GM19395 (cell line): ENCODE results near the gene COX18.

Source experiments
- ATAC-seq: cut with Tn5 transposase; IDR thresholded peaks from one replicate; pipeline ENCODE4 v1.9.1; 2021; ENCODE audit warnings: mild to moderate bottlenecking, moderate library complexity; ENCODE audit not compliant: unreplicated experiment

COX18 gene, protein sequence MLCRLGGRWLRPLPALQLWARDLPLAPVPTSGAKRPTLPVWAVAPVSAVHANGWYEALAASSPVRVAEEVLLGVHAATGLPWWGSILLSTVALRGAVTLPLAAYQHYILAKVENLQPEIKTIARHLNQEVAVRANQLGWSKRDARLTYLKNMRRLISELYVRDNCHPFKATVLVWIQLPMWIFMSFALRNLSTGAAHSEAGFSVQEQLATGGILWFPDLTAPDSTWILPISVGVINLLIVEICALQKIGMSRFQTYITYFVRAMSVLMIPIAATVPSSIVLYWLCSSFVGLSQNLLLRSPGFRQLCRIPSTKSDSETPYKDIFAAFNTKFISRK

DNA sequence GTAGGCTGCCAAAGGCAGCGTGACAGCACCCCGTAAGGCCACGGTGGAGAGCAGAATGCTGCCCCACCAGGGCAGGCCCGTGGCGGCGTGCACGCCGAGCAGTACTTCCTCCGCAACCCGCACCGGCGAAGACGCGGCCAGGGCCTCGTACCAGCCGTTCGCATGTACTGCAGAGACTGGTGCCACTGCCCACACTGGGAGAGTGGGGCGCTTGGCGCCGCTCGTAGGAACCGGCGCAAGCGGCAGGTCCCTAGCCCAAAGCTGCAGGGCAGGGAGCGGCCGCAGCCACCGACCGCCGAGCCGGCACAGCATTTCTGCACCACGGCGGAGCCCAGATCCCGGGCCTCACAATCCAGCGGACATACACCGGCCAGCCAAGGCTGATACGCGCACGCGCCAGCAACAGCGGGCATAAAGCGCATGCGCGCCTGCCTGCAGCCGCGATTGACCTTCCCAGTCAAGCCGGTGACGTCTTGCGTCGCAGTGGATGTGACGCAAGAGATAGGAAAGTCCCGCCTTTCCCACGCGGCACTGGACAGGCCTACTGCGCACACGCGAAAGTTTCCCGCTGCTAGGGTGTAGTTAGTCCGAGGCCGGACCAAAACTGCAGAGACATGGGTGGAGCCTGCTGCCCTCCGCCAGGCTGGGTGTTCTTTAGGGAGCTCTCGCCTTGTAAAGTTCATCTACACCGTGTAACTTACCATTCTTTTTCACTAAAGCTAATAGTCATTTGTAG, at the start of gene COX18:
COX18 (minus strand) TSS at position 379 of the 736 bp plus-strand sequence; CDS start at position 312, 67 bp downstream.
- ATAC-seq, result peak; percentile 84

DNA sequence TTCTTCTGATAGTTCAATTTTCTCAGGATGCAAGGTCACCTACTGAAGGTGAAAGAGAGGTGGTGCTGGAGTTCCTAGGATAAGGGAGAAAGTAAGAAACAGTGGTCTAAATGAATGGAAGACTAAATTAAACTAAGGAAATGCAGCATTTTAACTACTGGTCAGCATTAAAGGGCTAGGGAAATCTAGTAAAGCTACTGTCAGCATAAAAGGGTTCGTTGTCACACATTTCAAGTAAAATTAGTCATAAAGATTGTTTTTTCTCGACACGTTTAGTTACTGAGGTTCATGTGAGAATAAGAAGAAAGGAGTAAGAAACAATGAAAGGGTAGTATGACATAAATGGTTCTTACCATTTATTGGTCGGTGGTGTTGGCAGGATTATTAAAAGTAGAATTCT, 40.0 kb upstream of the COX18 start:
- ATAC-seq, result no peak

DNA sequence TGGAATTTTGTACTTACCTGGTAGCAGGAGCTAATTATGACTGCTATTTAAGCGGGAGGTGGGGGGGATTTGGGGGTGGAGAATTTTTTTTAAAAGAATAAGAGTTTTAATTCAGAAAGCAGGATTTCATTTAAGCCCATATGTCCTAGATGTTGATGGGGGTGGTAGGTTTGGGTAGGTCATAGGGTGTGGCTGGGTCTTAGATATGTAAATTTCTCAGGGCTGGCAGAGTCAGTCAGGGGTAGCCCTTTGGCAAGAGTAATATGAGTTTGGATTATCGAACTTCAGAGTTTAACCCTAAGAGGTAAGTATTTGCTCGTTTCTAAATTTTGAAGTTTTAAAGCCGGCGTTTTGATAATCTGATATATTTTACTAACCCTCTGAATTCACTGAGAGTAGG, 35.2 kb upstream of the COX18 start:
- no peak for ATAC-seq

DNA sequence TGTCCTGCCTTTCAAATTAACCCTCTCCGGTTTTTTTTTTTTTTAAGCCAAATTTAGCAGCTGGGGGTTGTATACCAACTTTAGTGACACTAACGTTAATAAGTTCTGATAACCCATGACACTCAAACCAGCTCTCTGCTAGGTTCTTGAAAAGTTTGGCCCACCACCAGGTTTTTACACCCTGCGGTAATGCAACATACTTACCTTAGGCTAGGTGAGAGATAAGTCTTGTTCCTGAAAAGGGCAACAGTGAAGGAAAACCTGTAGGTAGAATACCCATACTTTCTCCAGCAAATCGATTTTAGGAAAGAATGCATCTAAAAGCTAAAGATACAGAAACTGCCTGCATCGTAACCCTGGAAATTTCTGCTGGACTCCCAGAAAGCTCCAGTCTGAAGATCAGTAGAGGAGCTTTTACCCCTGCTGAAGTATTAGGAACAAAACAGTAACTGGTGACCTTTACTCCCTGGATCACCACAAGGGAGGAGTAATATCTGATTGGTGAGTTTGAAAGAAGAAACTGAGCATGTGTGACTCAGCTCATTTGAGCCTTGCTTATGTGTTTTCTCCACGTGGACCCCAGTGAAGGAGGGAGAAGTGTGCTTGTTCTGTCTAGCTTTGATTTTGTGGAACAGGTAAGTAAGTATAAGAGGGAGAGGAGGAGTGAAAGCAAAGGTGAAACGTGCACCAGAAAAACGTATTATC, 34.4 kb upstream of the COX18 start:
- no peak for ATAC-seq

DNA sequence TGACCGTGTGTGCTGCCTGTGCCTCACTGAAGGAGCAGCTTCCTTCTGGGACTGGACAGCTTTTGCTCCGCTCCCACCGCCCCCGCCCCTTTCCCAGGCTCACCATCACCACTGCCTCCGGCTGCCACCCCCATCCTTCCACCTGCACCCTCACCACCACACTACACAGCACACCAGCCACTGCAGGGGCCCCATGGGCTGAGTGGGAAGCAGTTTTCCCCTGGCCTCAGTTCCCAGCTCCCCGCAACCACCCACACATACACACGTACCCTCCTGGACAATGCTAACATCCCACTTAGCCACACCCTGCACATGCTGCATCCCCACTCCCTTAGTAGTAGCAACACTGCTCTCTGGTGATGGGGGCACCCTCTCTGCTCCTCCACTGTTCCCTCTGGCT, 29.6 kb upstream of the COX18 start:
- ATAC-seq, result no peak

DNA sequence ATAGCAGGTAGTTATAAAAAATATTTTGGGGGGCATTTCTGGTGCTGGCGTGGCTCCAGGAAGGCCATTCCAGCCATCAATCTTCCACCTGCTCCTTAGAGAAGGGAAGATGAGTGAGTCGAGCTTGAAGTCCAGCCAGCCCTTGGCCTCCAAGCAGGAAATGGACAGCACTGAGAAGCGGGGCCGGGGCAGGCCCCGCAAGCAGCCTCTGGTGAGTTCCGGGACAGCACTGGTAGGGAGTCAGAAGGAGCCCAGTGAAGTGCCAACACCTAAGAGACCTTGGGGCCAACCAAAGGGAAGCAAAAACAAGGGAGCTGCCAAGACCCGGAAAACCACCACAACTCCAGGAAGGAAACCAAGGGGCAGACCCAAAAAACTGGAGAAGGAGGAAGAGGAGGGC, 29.2 kb upstream of the COX18 start:
- ATAC-seq, result no peak

DNA sequence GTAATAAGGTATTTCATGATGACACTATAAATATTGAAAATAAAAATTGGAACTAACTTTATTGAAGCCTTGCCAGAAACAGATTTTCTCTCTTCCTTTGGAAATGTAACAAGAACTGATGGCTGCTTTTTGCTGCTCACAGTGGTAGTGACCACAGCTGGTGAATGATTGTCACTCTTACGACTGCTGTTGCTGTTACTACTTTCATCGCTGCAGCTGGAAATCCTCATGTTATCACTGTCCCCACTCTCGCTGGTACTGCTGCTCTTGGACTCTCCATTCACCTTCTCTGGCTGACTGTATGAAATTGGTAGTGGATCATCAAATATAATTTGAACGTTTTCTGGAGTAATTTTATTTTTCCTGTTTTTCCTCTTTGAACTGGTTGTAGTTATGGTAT, 28.5 kb upstream of the COX18 start:
- ATAC-seq, result no peak

DNA sequence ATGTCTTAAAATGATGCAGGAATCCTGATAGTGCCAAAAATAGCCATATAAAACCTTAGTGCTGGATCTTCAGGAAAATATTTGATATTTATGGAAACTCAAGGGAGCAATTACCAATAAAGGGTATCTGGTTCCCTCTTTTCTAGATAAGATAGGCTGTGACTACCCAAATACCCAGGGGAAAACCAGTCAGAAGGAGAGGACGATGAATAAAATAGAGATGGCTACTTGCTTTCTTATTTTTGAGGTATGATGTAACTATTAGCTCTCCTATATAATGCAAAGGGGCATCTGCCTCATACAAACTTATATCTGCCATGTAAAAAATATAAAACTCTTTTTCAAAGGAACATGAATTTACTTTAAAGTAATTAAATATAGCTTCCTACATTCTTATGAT, 23.4 kb upstream of the COX18 start:
- ATAC-seq, result no peak

DNA sequence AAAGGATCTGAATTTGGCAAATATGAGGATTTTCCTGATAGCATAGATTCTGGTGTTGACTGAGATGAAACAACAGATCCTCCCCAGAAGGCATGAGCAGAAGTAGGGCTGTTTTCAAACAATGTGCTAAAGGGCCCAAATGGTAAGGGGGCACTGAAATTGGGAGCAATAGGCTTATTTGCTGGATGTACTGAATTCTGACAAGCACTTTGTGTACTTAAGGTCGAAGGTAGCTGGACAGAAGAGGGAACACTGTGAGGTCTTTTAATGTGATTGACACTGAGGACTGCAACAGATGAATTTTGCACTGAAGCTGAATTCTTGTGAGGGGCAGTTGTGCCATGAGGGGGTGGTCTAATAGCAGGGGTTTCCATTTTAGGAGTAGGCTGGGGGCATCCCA, 21.2 kb upstream of the COX18 start:
- ATAC-seq, result no peak

DNA sequence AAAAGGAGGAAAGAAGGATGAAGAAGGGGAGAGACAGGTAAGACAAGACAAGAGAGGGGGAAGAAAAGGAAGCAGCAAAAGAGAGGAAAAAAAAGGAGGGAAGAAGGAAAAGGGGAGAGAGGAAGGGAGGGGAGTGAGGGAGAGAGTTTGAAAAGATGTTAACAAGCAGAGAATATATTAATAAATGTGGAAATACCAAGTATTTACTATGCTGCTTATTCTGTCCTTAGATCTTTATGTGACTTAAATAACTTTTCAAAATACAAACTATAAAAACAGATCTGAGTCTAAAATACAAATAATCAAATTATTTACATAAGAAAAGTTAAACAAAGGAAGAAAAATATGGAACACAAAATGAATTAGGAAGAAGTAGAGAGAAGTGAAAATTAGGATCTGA, 18.4 kb upstream of the COX18 start:
- no peak for ATAC-seq

DNA sequence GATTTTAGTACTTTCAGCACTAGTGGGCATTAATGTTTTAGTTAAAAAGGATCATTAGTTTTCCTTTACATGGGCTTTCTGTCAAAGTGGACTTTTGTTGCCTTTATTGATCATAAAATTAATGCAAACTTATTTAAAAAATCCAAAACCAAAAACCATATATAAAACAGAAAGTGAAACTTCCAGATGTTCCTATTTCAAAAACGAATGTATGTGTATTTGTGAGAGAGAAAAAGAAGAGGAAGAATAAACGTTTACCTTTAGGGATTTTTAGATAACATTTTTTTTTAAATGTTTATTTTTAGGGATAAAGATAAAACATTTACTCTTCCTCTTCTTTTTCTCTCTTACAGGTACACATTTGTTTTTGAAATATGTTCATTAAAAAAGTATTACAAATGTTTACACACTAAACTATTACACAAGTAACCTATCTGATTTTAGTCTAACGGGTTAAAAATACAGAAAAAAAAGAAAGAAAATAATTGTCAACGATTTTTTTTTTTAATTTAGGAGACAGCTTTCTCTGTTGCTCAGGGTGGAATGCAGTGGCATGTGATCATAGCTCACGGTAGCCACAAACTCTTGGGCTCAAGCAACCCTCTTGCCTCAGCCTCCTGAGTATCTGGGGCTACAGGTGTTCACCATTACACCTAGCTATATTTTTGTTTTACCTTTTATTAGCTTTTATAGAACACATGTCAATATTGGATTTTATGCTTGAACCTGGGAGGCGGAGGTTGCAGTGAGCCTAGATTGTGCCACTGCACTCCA, 16.8 kb upstream of the COX18 start:
- ATAC-seq, result no peak

DNA sequence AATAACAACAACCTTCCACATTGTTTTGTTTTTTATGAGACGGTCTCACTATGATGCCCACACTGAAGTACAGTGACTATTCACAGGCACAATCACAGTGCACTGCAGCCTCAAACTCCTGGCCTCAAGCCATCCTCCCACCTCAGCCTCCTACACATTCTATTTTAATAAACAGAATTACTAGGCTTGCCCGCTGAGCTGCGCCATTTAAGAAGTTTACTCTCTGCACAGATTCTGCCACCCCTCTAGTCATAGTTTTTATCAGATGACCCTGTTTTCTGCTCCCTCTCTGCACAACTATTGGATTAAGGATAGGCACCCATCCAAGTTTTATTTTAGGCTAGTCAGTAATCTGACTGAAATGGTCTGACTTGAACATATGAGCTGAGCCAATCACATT, 11.3 kb upstream of the COX18 start:
- ATAC-seq, result no peak

DNA sequence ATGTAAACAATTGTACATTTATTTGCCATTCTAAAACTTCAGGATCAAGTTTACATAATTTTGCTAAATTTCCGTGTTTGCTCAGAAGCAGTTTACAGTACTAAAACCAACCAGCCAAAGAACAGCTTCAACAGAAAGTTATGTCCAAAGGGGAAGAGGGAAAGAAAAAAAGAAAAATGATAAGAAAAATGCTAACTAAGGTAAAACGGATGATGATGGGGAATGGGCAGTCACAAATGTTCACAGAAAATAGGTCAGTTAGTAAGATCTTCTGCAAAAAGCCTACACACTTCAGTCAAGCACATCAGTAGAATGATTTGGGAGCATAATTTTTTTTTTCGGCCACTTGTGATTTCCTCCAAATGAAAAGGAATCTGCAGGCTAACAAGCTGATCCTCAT, 6.3 kb upstream of the COX18 start:
- ATAC-seq, result no peak

DNA sequence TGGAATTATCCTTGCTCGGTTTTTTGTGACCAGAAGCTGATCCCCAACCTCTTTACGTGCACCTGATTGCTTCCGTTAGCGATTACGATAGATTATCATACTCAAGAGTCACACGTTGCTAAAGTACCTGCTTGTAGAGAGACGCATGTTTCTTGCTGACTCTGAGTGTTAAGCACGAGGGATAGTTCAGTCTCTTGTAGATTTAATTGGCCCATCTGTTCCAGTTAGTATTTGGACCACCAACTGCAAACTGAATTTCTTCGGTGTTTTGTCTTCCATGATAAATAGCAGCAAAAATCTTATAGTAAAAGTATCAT, 516 bp upstream of the COX18 start:
- peak; percentile 19 for ATAC-seq

DNA sequence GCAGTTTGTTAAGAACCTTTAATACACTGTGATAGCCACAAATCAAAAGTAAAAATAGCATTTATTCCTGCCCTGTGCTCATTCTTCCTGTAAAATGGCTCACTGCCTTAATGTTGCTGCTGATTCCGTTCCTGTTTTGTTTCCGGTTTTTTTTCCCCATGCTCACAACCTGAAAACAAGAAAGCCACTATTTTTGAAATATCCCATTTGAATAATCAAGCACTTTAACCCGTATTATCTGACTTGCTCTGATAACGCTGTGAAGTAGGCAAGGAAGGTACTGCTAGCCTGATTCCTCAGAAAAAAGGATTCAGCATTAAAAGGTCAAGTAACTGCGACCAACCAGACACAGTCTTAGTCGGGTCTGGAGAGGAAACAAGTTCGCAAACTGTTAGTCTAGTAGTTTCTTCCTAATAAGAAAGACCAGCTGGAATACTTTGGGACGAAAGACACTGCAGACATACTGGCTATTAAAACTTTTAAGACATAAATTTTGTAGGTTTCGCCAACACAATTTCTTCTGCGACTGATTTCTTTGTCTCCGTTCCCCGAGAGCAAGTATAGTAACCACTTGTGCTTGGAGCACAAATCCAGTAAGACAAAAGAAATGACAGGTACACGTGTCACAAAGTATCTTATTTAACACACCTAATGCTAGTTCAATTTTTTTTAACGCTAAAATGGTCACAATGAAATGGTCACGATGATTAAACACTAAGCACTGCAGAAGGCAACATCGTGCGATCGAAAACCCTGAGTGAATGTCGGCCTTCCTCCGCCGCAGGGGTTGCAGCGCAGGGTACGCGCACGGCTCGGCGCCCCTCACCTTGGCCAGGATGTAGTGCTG, 802 bp downstream of the COX18 start:
- peak; percentile 14 for ATAC-seq

DNA sequence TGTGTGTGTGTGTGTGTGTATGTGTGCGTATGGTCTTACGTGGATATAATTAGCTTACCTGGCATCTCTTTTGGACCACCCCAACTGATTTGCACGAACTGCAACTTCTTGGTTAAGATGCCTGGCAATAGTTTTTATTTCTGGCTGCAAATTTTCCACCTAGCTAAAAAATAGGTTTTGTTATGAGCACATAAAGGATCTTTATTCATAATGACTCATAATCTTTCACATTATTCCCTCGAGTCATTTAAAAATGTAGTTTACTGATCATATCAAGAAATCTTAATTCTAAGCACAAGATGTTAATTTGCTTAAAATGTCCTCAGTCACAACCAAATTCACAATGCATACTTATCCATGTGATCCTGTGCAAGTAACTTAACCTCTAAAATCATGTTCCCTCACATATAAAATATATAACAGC, 1.5 kb downstream of the COX18 start:
- no peak for ATAC-seq

DNA sequence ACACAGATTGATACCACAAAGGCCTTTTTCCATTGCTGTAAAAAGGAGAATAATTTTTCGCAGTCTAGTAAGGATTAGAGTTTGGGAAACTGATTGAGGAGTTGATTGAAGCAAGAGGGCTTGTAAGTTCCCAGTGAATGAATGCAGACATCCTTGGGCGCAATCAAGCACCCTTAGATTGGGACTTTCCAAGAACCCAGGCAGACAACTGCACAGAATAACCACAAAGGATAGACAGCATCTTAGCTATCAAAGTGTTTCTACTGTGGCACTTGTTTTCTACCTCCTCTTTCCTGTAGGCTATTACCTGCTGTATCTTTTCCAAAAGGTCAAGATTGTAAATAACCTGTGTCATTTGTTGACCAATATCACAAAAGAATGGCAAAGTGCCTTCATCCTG, 2.6 kb downstream of the COX18 start:
- no peak for ATAC-seq

DNA sequence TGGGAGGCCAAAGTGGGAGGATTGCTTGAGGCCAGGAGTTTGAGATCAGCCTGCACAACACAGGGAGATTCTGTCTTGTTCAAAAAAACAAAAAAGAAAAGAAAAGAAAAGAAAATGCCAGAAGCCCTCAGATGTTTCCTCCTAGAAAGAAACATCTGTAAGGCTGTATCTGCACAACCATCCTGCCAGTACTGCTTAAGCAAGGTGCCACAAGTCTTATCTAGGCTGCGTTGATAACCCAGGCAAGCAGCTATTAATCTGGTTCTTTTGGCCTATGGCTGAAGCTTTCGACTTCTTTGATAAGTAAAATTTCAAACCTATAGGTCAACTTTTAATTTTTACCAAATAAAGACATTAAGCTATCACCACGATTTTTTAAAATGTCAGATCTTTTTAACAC, 3.1 kb downstream of the COX18 start:
- ATAC-seq, result no peak

DNA sequence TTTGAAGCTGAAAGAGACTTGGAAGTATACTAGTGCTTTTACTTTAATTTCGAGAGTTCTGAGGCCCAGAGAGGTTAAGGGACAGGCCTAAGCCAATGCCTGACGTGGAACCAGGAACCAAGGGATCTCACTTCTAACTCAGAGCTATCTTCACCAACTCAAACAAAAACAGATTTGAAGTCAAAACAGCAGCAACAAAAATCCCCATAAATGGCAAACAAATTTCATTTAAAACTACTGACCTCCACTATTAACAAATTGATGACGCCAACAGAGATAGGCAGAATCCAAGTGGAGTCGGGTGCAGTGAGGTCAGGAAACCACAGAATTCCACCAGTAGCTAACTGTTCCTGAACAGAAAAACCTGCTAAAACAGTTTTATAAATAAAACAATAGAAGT, 5.0 kb downstream of the COX18 start:
- ATAC-seq, result no peak

DNA sequence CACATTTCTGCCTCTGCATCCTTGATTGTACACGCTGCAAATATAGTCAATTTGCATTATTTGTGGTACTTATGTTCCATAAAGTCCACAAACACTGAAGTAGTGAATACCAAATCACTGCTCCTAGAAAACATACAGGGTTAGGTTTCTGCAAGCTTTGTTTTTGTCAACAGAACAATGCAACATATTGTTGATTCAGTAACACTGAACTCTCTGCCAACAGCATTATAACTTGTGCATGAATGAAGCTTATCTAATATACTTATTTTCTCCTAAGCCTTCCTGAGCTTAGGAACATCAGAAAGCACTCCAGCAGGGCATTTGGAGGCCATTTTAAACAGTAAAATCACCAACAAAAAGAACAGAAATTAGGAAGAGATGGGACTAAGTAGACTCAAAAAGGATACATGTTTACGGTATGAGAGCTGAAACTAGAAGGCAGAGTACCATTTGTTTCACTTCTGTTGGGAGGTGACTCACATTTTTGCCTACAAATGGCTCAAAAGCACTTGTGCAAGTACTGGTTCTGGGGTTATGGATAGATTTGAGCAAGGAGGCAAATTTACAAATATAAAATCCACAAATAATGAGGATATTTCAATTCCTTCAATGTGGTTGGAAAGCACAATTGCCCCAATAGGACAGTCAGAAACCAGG, 14.1 kb downstream of the COX18 start:
- peak; percentile 96 for ATAC-seq
